B cell (primary cell): Measurements from ENCODE around the gene JAK1. TPM values are rescaled to one million over a fixed set of nuclear protein-coding genes. Genes with fewer than 3 reads are reported as not detected.
A peak's percentile ranks its signal among the peaks of the same experiment; 100 is the strongest.

Experiments
- ATAC-seq: fragments of 200-7000 bp; cut with Tn5 transposase; one replicate; pipeline ENCODE4 v1.10.0; 2021; ENCODE audit warnings: low read depth, mild to moderate bottlenecking, moderate number of reproducible peaks, moderate library complexity
- CTCF ChIA-PET: fragments of 350-600 bp; sonication (Branson Sonifier 250); formaldehyde crosslinking; loops from one replicate; lab custom pipeline; 2021; ENCODE audit warnings: antibody characterized with exemption, inconsistent platforms; lab: Charles Lee
- POLR2A ChIA-PET: fragments of 350-600 bp; sonication (Branson Sonifier 250); formaldehyde crosslinking; loops from one replicate; lab custom pipeline; 2021; ENCODE audit warnings: antibody characterized with exemption; lab: Charles Lee
- DNase-seq: peaks from one replicate; pipeline ENCODE4 v3.0.0; 2013
- H2AFZ ChIP-seq: 2 replicates; pipeline ENCODE4 v1.6.1; 2012; ENCODE audit warnings: mild to moderate bottlenecking, low read depth, low read length; ENCODE audit not compliant: insufficient read depth, poor library complexity, severe bottlenecking
- H3K27ac ChIP-seq, 2 donors: 1 replicate in 1 of 2; 2 replicates in 1 of 2; pipeline ENCODE4 v1.5.1; 2012 to 2013; ENCODE audit warnings: low read length in 2 of 2, mild to moderate bottlenecking in 2 of 2, moderate library complexity in 1 of 2
- H3K27me3 ChIP-seq, 4 experiments: fragments of 200-600 bp in 1 of 4; sonication (generic) in 1 of 4; replicated peaks in 1 of 4; 1 replicate in 2 of 4; 2 replicates in 2 of 4; pipeline versions ENCODE4 v1.6.1 to v1.7.0; 2013 to 2016; ENCODE audit warnings: low read length in 3 of 4, mild to moderate bottlenecking in 2 of 4, mixed read lengths in 1 of 4, moderate library complexity in 1 of 4; ENCODE audit not compliant: insufficient read depth in 4 of 4, control insufficient read depth in 3 of 4; ENCODE audit errors: control extremely low read depth in 1 of 4
- H3K36me3 ChIP-seq, 2 experiments: replicated peaks in 1 of 2; 1 replicate in 1 of 2; 2 replicates in 1 of 2; pipeline versions ENCODE4 v1.6.1 to v1.7.1; 2013; ENCODE audit warnings: low read length in 1 of 2; ENCODE audit not compliant: insufficient read depth in 2 of 2, control insufficient read depth in 1 of 2; ENCODE audit errors: control extremely low read depth in 1 of 2, extremely low read depth in 1 of 2
- H3K4me1 ChIP-seq, 2 donors: fragments of 200-600 bp in 1 of 2; sonication (generic) in 1 of 2; 1 replicate in 1 of 2; 2 replicates in 1 of 2; pipeline versions ENCODE4 v1.5.1 to v1.6.1; 2013 to 2017; ENCODE audit warnings: low read length in 2 of 2; ENCODE audit not compliant: control insufficient read depth in 2 of 2, insufficient read depth in 2 of 2
- H3K4me2 ChIP-seq: replicated peaks from 2 replicates; pipeline ENCODE3; 2012; ENCODE audit warnings: mild to moderate bottlenecking, low read depth, low read length; ENCODE audit not compliant: poor library complexity, severe bottlenecking
- H3K4me3 ChIP-seq, 5 experiments: fragments of 200-600 bp in 1 of 5; sonication (generic) in 1 of 5; 1 replicate in 3 of 5; 2 replicates in 2 of 5; pipeline versions ENCODE4 v1.5.1 to v1.7.0; 2011 to 2016; ENCODE audit warnings: low read length in 4 of 5, mild to moderate bottlenecking in 4 of 5, low read depth in 2 of 5, control low read depth in 1 of 5, moderate library complexity in 1 of 5; ENCODE audit not compliant: insufficient read depth in 1 of 5; ENCODE audit errors: control extremely low read depth in 1 of 5, extremely low read depth in 1 of 5
- H3K79me2 ChIP-seq: fragments of 200-600 bp; sonication (generic); one replicate; pipeline ENCODE4 v1.6.0; 2016; ENCODE audit warnings: low read length; ENCODE audit not compliant: control insufficient read depth, insufficient read depth
- H3K9ac ChIP-seq: fragments of 200-600 bp; sonication (generic); 2 replicates; pipeline ENCODE4 v1.6.1; 2017; ENCODE audit warnings: mild to moderate bottlenecking, low read length, moderate library complexity
- H3K9me3 ChIP-seq, 3 donors: one replicate each; pipeline versions ENCODE4 v1.6.1 to v1.7.1; 2013; ENCODE audit warnings: low read length in 2 of 3; ENCODE audit not compliant: control insufficient read depth in 2 of 3, insufficient read depth in 1 of 3; ENCODE audit errors: control extremely low read depth in 1 of 3
- H4K20me1 ChIP-seq: 2 replicates; pipeline ENCODE4 v1.6.0; 2012; ENCODE audit warnings: mild to moderate bottlenecking, low read length; ENCODE audit not compliant: insufficient read depth, control insufficient read depth, poor library complexity, severe bottlenecking
- H3K27ac Mint-ChIP-seq: one replicate; pipeline ENCODE4 v1.8.0; 2021; ENCODE audit warnings: mixed read lengths
- H3K27me3 Mint-ChIP-seq: one replicate; pipeline ENCODE4 v1.8.0; 2021; ENCODE audit warnings: mixed read lengths
- H3K4me1 Mint-ChIP-seq: one replicate; pipeline ENCODE4 v1.8.0; 2021; ENCODE audit warnings: mixed read lengths
- H3K4me3 Mint-ChIP-seq: one replicate; pipeline ENCODE4 v1.8.0; 2021; ENCODE audit warnings: mixed read lengths
- H3K9me3 Mint-ChIP-seq: one replicate; pipeline ENCODE4 v1.8.0; 2022; ENCODE audit warnings: mixed read lengths; ENCODE audit not compliant: insufficient read depth
- CTCF ChIP-seq: fragments of 200-600 bp; IDR thresholded peaks from one replicate; pipeline ENCODE4 v1.8.0; 2022; ENCODE audit warnings: antibody characterized with exemption, mild to moderate bottlenecking
- EZH2 ChIP-seq: IDR thresholded peaks from 2 replicates; pipeline ENCODE4 v1.6.1; 2012; ENCODE audit warnings: borderline replicate concordance, low read depth, mild to moderate bottlenecking, moderate library complexity, low read length; ENCODE audit not compliant: insufficient read depth, poor library complexity, severe bottlenecking
- WGBS: methylation state at CpG from one replicate; pipeline ENCODE4 v1.1.5; 2013; ENCODE audit warnings: missing lambda C conversion rate; ENCODE audit not compliant: insufficient coverage; 5-methylcytosine and 5-hydroxymethylcytosine counted together
- intact Hi-C: fragments of 100-400 bp; cut with micrococcal nuclease; formaldehyde crosslinking; loops from one replicate; pipeline ENCODE4 v1.10.0; 2022
- polyA plus RNA-seq: library from polyadenylated mRNA; depleted of rRNA; stranded (reverse); fragments of >200 nt; gene quantifications from 2 replicates; pipeline ENCODE4 v1.2.3, GENCODE V29; 2012
- total RNA-seq, 2 donors: library from RNA; stranded (reverse); fragments of 120-200 nt in 1 of 2; gene quantifications; 1 replicate in 1 of 2; 2 replicates in 1 of 2; pipeline versions ENCODE4 v1.2.3 to v1.2.4, GENCODE V29; 2013 to 2022

Gene JAK1
- total and polyA plus RNA-seq, 2 donors (not counting 1 experiment from before 2014, with no cell fraction given) = 99.0 to 244 TPM

GRCh38 chr1:65002508-65003315 lies 36.4 kb upstream of the JAK1 start:
- peak overlapping the region; percentile 66 for H3K9ac ChIP-seq
- WGBS = under 1% methylated on average over 63 of the region's 72 CpGs

More at GRCh38 chr1:65002508-65003315, 36.4 kb upstream of the JAK1 start:
- Mint-ChIP-seq H3K4me3 (peak overlapping the region; percentile 86), H3K27ac (peak overlapping the region; percentile 37), H3K27me3 (no peaks in the 10 kb centered on the region), H3K4me1 (peaks cover 26% of the 10 kb centered on the region), H3K9me3 (no peaks in the 10 kb centered on the region)
- Histone ChIP-seq H3K79me2 (peaks cover under 1% of the 10 kb centered on the region), H3K27ac (peak overlapping the region in 1 of 2 donors; percentile 14), H3K9me3 (no peaks in the 10 kb centered on the region), H3K4me1 (peaks cover 19 to 23% of the 10 kb centered on the region in 2 donors), H2AFZ (peak overlapping the region; percentile 71), H3K4me3 (peak overlapping the region; percentile 39 to 74 (median 61)), H3K4me2 (peak overlapping the region; percentile 91), H3K36me3 (no peaks in the 10 kb centered on the region), H3K27me3 (peaks cover 0 to 18% (median 5%) of the 10 kb centered on the region in 4 experiments), H4K20me1 (no peaks in the 10 kb centered on the region)
- DNase-seq = peak; percentile 75
- intact Hi-C loops = loop anchor here (1.0 to 2.0 kb wide), 4 partner anchors 36 to 138 kb away; partner anchors contain the start of gene JAK1
- peak; percentile 76 for ATAC-seq
- POLR2A ChIA-PET = interaction anchor here (0.7 to 2.7 kb wide), 2 partner anchors 36 to 134 kb away, joined by 8 to 19 read pairs; partner anchors contain the start of gene JAK1
- CTCF ChIA-PET = interaction anchor here (0.7 to 1.6 kb wide), 7 partner anchors 36 to 179 kb away, joined by 3 to 5 read pairs (median 3); partner anchors contain the start of gene JAK1
- no peak for TF ChIP-seq EZH2
- no peak for TF ChIP-seq CTCF
